ENCODE measurements around the gene RAB40B.

The RAB40B gene

GRCh38 chr17:82729479-82730260 is 31.2 kb upstream of the RAB40B start:
- TF ChIP-seq REST (IDR thresholded peaks at IDR 0.05; ENCODE audit: insufficient read depth in 1 of 2, low read depth in 2 of 2, low read length in 2 of 2) = no peak
- TF ChIP-seq SIN3A (IDR thresholded peaks at IDR 0.05; ENCODE audit: borderline replicate concordance, insufficient read depth, low read length) = no peak
- TF ChIP-seq TAF1 (IDR thresholded peaks at IDR 0.05; ENCODE audit: borderline replicate concordance, insufficient read depth, low read length) = no peak
- TF ChIP-seq POLR2AphosphoS5 (IDR thresholded peaks at IDR 0.05; ENCODE audit: low read depth, low read length) = no peak
- TF ChIP-seq FOXP2 (optimal IDR thresholded peaks at IDR 0.05; ENCODE audit: borderline replicate concordance, extremely low read depth, extremely low read length, insufficient read depth) = no peak

GRCh38 chr17:82726427-82726826 is 27.9 kb upstream of the RAB40B start:
- TF ChIP-seq SIN3A (IDR thresholded peaks at IDR 0.05; ENCODE audit: borderline replicate concordance, insufficient read depth, low read length) (no peak), POLR2AphosphoS5 (IDR thresholded peaks at IDR 0.05; ENCODE audit: low read depth, low read length) (no peak), FOXP2 (optimal IDR thresholded peaks at IDR 0.05; ENCODE audit: borderline replicate concordance, extremely low read depth, extremely low read length, insufficient read depth) (no peak), TAF1 (IDR thresholded peaks at IDR 0.05; ENCODE audit: borderline replicate concordance, insufficient read depth, low read length) (no peak), REST (IDR thresholded peaks at IDR 0.05; ENCODE audit: insufficient read depth in 1 of 2, low read depth in 2 of 2, low read length in 2 of 2) (no peak)

- TF ChIP-seq SIN3A (IDR thresholded peaks at IDR 0.05; ENCODE audit: borderline replicate concordance, insufficient read depth, low read length) = no peak
- TF ChIP-seq POLR2AphosphoS5 (IDR thresholded peaks at IDR 0.05; ENCODE audit: low read depth, low read length) = no peak
- TF ChIP-seq TAF1 (IDR thresholded peaks at IDR 0.05; ENCODE audit: borderline replicate concordance, insufficient read depth, low read length) = no peak
- TF ChIP-seq REST (IDR thresholded peaks at IDR 0.05; ENCODE audit: insufficient read depth in 1 of 2, low read depth in 2 of 2, low read length in 2 of 2) = no peak
- no peak for TF ChIP-seq FOXP2 (optimal IDR thresholded peaks at IDR 0.05; ENCODE audit: borderline replicate concordance, extremely low read depth, extremely low read length, insufficient read depth)
These were observed 24.8 kb upstream of the RAB40B start for GRCh38 chr17:82723169-82723807.

- TF ChIP-seq TAF1 (IDR thresholded peaks at IDR 0.05; ENCODE audit: borderline replicate concordance, insufficient read depth, low read length) (no peak), SIN3A (IDR thresholded peaks at IDR 0.05; ENCODE audit: borderline replicate concordance, insufficient read depth, low read length) (no peak), POLR2AphosphoS5 (IDR thresholded peaks at IDR 0.05; ENCODE audit: low read depth, low read length) (no peak), REST (IDR thresholded peaks at IDR 0.05; ENCODE audit: insufficient read depth in 1 of 2, low read depth in 2 of 2, low read length in 2 of 2) (no peak), FOXP2 (optimal IDR thresholded peaks at IDR 0.05; ENCODE audit: borderline replicate concordance, extremely low read depth, extremely low read length, insufficient read depth) (no peak)
These were observed 24.0 kb upstream of the RAB40B start for GRCh38 chr17:82722341-82723013.
